Endothelial cell of umbilical vein (primary cell): Measurements from ENCODE around the gene POU2F3. TPM values are rescaled to one million over a fixed set of nuclear protein-coding genes. Genes with fewer than 3 reads are reported as not detected.

Experiments used
- BruUV-seq: library from RNA; stranded (reverse); fragments of 400-500 nt; replicated peaks from 2 replicates; lab custom pipeline; 2021; lab: Mats Ljungman, UMichigan
- CTCF ChIA-PET: fragments of 300-600, 350-600 bp; sonication (Branson Sonifier 250); formaldehyde crosslinking; loops from one replicate; lab custom pipeline; 2021; ENCODE audit warnings: antibody characterized with exemption, inconsistent platforms; lab: Charles Lee
- POLR2A ChIA-PET: fragments of 300-600, 350-600 bp; sonication (Branson Sonifier 250); formaldehyde crosslinking; loops from one replicate; lab custom pipeline; 2021; ENCODE audit warnings: antibody characterized with exemption, inconsistent platforms; lab: Charles Lee
- DNase-seq: peaks from one replicate; pipeline ENCODE4 v3.0.0-alpha.2; 2011; ENCODE audit warnings: low read depth, low spot score
- FAIRE-seq: peaks from 2 replicates; lab custom pipeline; 2011; peaks lifted over from hg19 to GRCh38; lab: Jason Lieb, UNC
- H2AFZ ChIP-seq: 2 replicates; pipeline ENCODE4 v1.6.0; 2012; ENCODE audit warnings: low read depth, low read length, control low read depth, inconsistent platforms
- H3K27ac ChIP-seq: 2 replicates; pipeline ENCODE4 v1.5.1; 2011; ENCODE audit warnings: low read depth, mild to moderate bottlenecking, control low read depth, low read length, moderate library complexity; ENCODE audit not compliant: insufficient read depth
- H3K27me3 ChIP-seq, 2 experiments: 2 replicates each; pipeline versions ENCODE4 v1.6.0 to v1.6.1; 2011; ENCODE audit warnings: low read length in 2 of 2, mixed read lengths in 1 of 2; ENCODE audit not compliant: control insufficient read depth in 2 of 2, insufficient read depth in 2 of 2
- H3K36me3 ChIP-seq, 2 experiments: 2 replicates in 1 of 2; 3 replicates in 1 of 2; pipeline ENCODE4 v1.5.1; 2011; ENCODE audit warnings: low read length in 2 of 2, mild to moderate bottlenecking in 1 of 2, moderate library complexity in 1 of 2; ENCODE audit not compliant: control insufficient read depth in 2 of 2, insufficient read depth in 2 of 2; ENCODE audit errors: extremely low read depth in 1 of 2
- H3K4me1 ChIP-seq: 3 replicates; pipeline ENCODE4 v1.5.1; 2011; ENCODE audit warnings: mild to moderate bottlenecking, low read length; ENCODE audit not compliant: control insufficient read depth, insufficient read depth; ENCODE audit errors: extremely low read depth
- H3K4me2 ChIP-seq: 2 replicates; pipeline ENCODE4 v1.6.1; 2011; ENCODE audit warnings: low read length, control low read depth, mixed read lengths; ENCODE audit not compliant: insufficient read depth
- H3K4me3 ChIP-seq, 3 experiments: fragments of 200-600 bp in 1 of 3; sonication (generic), shearing (Covaris generic) in 1 of 3; replicated peaks in 1 of 3; 2 replicates each; pipeline ENCODE4 v1.5.1; 2011 to 2016; ENCODE audit warnings: control low read depth in 3 of 3, low read length in 3 of 3, mild to moderate bottlenecking in 2 of 3, inconsistent platforms in 1 of 3, low read depth in 1 of 3, moderate library complexity in 1 of 3; ENCODE audit not compliant: insufficient read depth in 1 of 3
- H3K79me2 ChIP-seq: 2 replicates; pipeline ENCODE4 v1.6.0; 2012; ENCODE audit warnings: low read length, inconsistent platforms; ENCODE audit not compliant: control insufficient read depth, insufficient read depth
- H3K9ac ChIP-seq: replicated peaks from 2 replicates; pipeline ENCODE3; 2011; ENCODE audit warnings: low read length, control low read depth; ENCODE audit not compliant: insufficient read depth; ENCODE audit errors: extremely low read depth
- H3K9me1 ChIP-seq: replicated peaks from 3 replicates; pipeline ENCODE4 v1.6.0; 2011; ENCODE audit warnings: mild to moderate bottlenecking, low read length; ENCODE audit not compliant: control insufficient read depth, insufficient read depth; ENCODE audit errors: extremely low read depth
- H3K9me3 ChIP-seq: replicated peaks from 2 replicates; pipeline ENCODE4 v1.5.1; 2012; ENCODE audit warnings: low read length, inconsistent platforms; ENCODE audit not compliant: control insufficient read depth, insufficient read depth
- H4K20me1 ChIP-seq: replicated peaks from 2 replicates; pipeline ENCODE3; 2011; ENCODE audit warnings: mild to moderate bottlenecking, low read length; ENCODE audit not compliant: control insufficient read depth, insufficient read depth; ENCODE audit errors: extremely low read depth
- CTCF ChIP-seq, 2 donors: IDR thresholded peaks; 1 replicate in 1 of 2; 2 replicates in 1 of 2; pipeline ENCODE4 v1.5.1; 2011; ENCODE audit warnings: low read length in 2 of 2, mild to moderate bottlenecking in 2 of 2, moderate library complexity in 2 of 2, control low read depth in 1 of 2, inconsistent platforms in 1 of 2, low read depth in 1 of 2; ENCODE audit not compliant: insufficient read depth in 1 of 2; ENCODE audit errors: extremely low read depth in 1 of 2
- EZH2 ChIP-seq: IDR thresholded peaks from 2 replicates; pipeline ENCODE4 v1.6.1; 2012; ENCODE audit warnings: borderline replicate concordance, low read depth, mild to moderate bottlenecking, moderate library complexity, low read length, inconsistent platforms; ENCODE audit not compliant: severe bottlenecking
- FOS ChIP-seq: IDR thresholded peaks from 2 replicates; pipeline ENCODE4 v1.6.1; 2011; ENCODE audit warnings: mild to moderate bottlenecking, low read length, moderate library complexity, borderline replicate concordance; ENCODE audit not compliant: insufficient read depth
- GATA2 ChIP-seq: IDR thresholded peaks from 2 replicates; pipeline ENCODE4 v1.7.0; 2011; ENCODE audit warnings: low read depth, mild to moderate bottlenecking, moderate library complexity, mixed read lengths, low read length; ENCODE audit not compliant: insufficient read length, insufficient read depth
- JUN ChIP-seq: IDR thresholded peaks from 2 replicates; pipeline ENCODE4 v1.6.1; 2011; ENCODE audit warnings: borderline replicate concordance, low read depth; ENCODE audit not compliant: insufficient read length, insufficient read depth
- MAX ChIP-seq: IDR thresholded peaks from 2 replicates; pipeline ENCODE4 v1.6.1; 2011; ENCODE audit not compliant: insufficient read depth, insufficient read length
- MYC ChIP-seq: IDR thresholded peaks from one replicate; pipeline ENCODE4 v1.6.1; 2011; ENCODE audit warnings: mild to moderate bottlenecking, low read depth, low read length
- POLR2A ChIP-seq: IDR thresholded peaks from 2 replicates; pipeline ENCODE4 v1.6.1; 2012; ENCODE audit warnings: low read depth, mild to moderate bottlenecking, control low read depth, low read length
- POLR2AphosphoS5 ChIP-seq: IDR thresholded peaks from 2 replicates; pipeline ENCODE4 v1.6.1; 2012; ENCODE audit warnings: low read depth, mild to moderate bottlenecking, control low read depth, low read length, moderate library complexity; ENCODE audit not compliant: insufficient read depth
- dilution Hi-C: fragments of 300-500 bp; cut with MboI; formaldehyde crosslinking; loops from one replicate; pipeline ENCODE4 v1.15.0; 2019; ENCODE audit warnings: low sequenced_read_pairs; ENCODE audit not compliant: extremely low pct_ligation_motif_present
- intact Hi-C: fragments of 100-400 bp; cut with micrococcal nuclease; formaldehyde crosslinking; loops from one replicate; pipeline ENCODE4 v1.10.0; 2022
- polyA plus RNA-seq, 4 experiments: library from polyadenylated mRNA; depleted of rRNA in 3 of 4; stranded (reverse) in 3 of 4; unstranded in 1 of 4; fragments of >200 nt; gene quantifications; 2 replicates each; pipeline versions ENCODE4 v1.2.1 to v1.2.3, GENCODE V29; 2011 to 2012; ENCODE audit warnings: missing spikeins in 1 of 4
- total RNA-seq: library from RNA; stranded (reverse); gene quantifications from 2 replicates; pipeline ENCODE4 v1.2.3, GENCODE V29; 2021

POU2F3 gene
- total and polyA plus RNA-seq, 2 donors (not counting 3 experiments of a cell fraction or from before 2014, with no cell fraction given): 0.06 TPM; not detected in 1

GRCh38 chr11:120326228-120326627, 86.3 kb downstream of the POU2F3 start:
- no peak overlapping the region for H3K9ac ChIP-seq
- FAIRE-seq (no peak), DNase-seq (no peak)
- ChIA-PET CTCF (interaction anchor here (1.4 to 3.1 kb wide), 3 partner anchors 9 to 23 kb away, joined by 3 to 15 read pairs (median 4); no protein-coding TSS in a partner anchor), POLR2A (interaction anchor here (0.8 kb wide), 1 partner anchor 221 kb away, joined by 3 read pairs; no protein-coding TSS in a partner anchor)
- peak overlapping the region in 1 of 3 experiments; percentile 77 for H3K4me3 ChIP-seq
- no TSS peak for BruUV-seq
- H4K20me1 ChIP-seq: no peaks in the 10 kb centered on the region
- peaks cover 0 to 12% of the 10 kb centered on the region in 2 experiments for H3K36me3 ChIP-seq
- H3K9me3 ChIP-seq: no peaks in the 10 kb centered on the region
- no peaks in the 10 kb centered on the region for H3K9me1 ChIP-seq
- peaks cover 22% of the 10 kb centered on the region for H3K4me1 ChIP-seq
- peak overlapping the region; percentile 73 for H3K27ac ChIP-seq
- no peak for TF ChIP-seq MAX
- TF ChIP-seq JUN: no peak
- TF ChIP-seq FOS: no peak
- TF ChIP-seq POLR2AphosphoS5: no peak
- no peak for TF ChIP-seq EZH2
- H3K79me2 ChIP-seq: peaks cover 12% of the 10 kb centered on the region
- peak overlapping the region; percentile 88 for H3K4me2 ChIP-seq
- no peak overlapping the region for H2AFZ ChIP-seq
- intact Hi-C loops (no loop called here), dilution Hi-C loops (no loop called here)
- peaks cover 0 to 2% of the 10 kb centered on the region in 2 experiments for H3K27me3 ChIP-seq

- TF ChIP-seq FOS (no peak), JUN (no peak), POLR2A (no peak), MYC (no peak), POLR2AphosphoS5 (no peak), CTCF (IDR thresholded peaks at IDR 0.05; ENCODE audit: extremely low read depth in 1 of 2, insufficient read depth in 1 of 2, low read depth in 1 of 2, low read length in 2 of 2) (no peak), MAX (no peak), GATA2 (no peak), EZH2 (no peak)
- Histone ChIP-seq H3K27ac (no peak overlapping the region), H3K9ac (no peak overlapping the region), H3K4me3 (no peak overlapping the region), H3K27me3 (peaks cover 0 to 2% of the 10 kb centered on the region in 2 experiments), H4K20me1 (no peaks in the 10 kb centered on the region), H3K9me1 (no peaks in the 10 kb centered on the region), H3K4me1 (peaks cover 27% of the 10 kb centered on the region), H2AFZ (no peak overlapping the region), H3K79me2 (peaks cover 12% of the 10 kb centered on the region), H3K9me3 (no peaks in the 10 kb centered on the region), H3K4me2 (no peak overlapping the region), H3K36me3 (peaks cover 0 to 13% of the 10 kb centered on the region in 2 experiments)
- intact Hi-C loops (no loop called here), dilution Hi-C loops (no loop called here)
- FAIRE-seq (peak; percentile 26), DNase-seq (no peak)
- POLR2A ChIA-PET: no interaction called here
- no TSS peak for BruUV-seq
- CTCF ChIA-PET: interaction anchor here (1.4 to 3.1 kb wide), 3 partner anchors 8 to 24 kb away, joined by 3 to 15 read pairs (median 4); no protein-coding TSS in a partner anchor
Observed at GRCh38 chr11:120326845-120327281, 86.9 kb downstream of the POU2F3 start.
